ENCODE data around the gene TTC17.

GRCh38 chr11:43489869-43490465 is 131.2 kb downstream of the TTC17 start:
- TF ChIP-seq TAF1 (IDR thresholded peaks at IDR 0.05; ENCODE audit: borderline replicate concordance, insufficient read depth, low read length) (no peak), SIN3A (IDR thresholded peaks at IDR 0.05; ENCODE audit: borderline replicate concordance, insufficient read depth, low read length) (no peak), POLR2AphosphoS5 (IDR thresholded peaks at IDR 0.05; ENCODE audit: low read depth, low read length) (no peak)

Data from PFSK-1 (cell line).